Subcutaneous preadipocyte (primary cell): ENCODE results near the gene MARCO. TPM values are rescaled to one million over a fixed set of nuclear protein-coding genes. Genes with fewer than 3 reads are reported as not detected.

Experiments used
- total RNA-seq: library from RNA; depleted of rRNA; stranded (reverse); fragments of >200 nt; gene quantifications from 2 replicates; pipeline ENCODE4 v1.2.3, GENCODE V29; 2012

The MARCO gene, protein sequence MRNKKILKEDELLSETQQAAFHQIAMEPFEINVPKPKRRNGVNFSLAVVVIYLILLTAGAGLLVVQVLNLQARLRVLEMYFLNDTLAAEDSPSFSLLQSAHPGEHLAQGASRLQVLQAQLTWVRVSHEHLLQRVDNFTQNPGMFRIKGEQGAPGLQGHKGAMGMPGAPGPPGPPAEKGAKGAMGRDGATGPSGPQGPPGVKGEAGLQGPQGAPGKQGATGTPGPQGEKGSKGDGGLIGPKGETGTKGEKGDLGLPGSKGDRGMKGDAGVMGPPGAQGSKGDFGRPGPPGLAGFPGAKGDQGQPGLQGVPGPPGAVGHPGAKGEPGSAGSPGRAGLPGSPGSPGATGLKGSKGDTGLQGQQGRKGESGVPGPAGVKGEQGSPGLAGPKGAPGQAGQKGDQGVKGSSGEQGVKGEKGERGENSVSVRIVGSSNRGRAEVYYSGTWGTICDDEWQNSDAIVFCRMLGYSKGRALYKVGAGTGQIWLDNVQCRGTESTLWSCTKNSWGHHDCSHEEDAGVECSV
- under 0.01 TPM in 1 of 2 replicates, not detected in the other for total RNA-seq

DNA sequence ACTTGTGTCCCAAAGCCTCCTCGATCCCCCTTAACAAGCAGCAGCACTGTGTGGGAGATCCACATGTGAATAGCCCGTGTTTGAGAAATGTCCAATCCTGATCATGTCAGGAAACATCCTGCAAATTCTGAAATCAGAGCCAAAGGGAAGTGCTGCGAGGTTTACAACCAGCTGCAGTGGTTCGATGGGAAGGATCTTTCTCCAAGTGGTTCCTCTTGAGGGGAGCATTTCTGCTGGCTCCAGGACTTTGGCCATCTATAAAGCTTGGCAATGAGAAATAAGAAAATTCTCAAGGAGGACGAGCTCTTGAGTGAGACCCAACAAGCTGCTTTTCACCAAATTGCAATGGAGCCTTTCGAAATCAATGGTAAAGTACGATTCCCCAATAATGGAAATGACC is at the start of gene MARCO:
Gene MARCO (plus strand): TSS at position 164 of the 400 bp plus-strand sequence. CDS start 107 bp downstream, at position 271.

Other genes with a start within 250 kb of the MARCO start
- gene EN1, start 94.5 kb upstream of the MARCO start, total RNA-seq = 6.6 and 9.6 TPM in 2 replicates
- not detected in 2 replicates for gene C1QL2, start 216.6 kb downstream of the MARCO start, total RNA-seq